HG03045 (cell line): ENCODE measurements around the gene GRIFIN.

Experiments
- ATAC-seq: cut with Tn5 transposase; IDR thresholded peaks from one replicate; pipeline ENCODE4 v1.9.1; 2021; ENCODE audit warnings: mild to moderate bottlenecking, moderate library complexity; ENCODE audit not compliant: unreplicated experiment

Gene GRIFIN

GRCh38 chr7:2513702-2514101 is 37.5 kb upstream of the GRIFIN start:
- no peak for ATAC-seq

DNA sequence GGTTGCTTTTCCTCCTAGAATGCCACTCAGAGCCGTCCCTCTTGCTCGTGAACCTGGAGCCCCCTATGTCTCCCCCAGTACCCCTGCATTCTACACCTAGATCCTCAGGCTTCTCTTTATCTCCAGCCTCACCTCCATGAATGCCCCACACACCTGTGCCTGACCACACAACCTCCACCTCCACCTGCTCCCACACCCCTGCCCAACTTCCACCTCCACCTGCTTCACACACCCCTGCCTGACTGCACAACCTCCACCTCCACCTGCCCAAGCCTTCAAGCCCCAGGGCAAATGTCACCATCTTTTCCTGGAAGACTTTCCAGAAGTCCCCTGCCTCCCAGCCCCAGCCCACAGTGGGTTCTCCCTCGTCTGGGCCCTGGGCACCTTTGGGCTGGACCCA is 36.5 kb upstream of the GRIFIN start:
- ATAC-seq = no peak

GRCh38 chr7:2512179-2512661 is 36.0 kb upstream of the GRIFIN start:
- no peak for ATAC-seq

- no peak for ATAC-seq
Observed at GRCh38 chr7:2511769-2512168, 35.6 kb upstream of the GRIFIN start.

DNA sequence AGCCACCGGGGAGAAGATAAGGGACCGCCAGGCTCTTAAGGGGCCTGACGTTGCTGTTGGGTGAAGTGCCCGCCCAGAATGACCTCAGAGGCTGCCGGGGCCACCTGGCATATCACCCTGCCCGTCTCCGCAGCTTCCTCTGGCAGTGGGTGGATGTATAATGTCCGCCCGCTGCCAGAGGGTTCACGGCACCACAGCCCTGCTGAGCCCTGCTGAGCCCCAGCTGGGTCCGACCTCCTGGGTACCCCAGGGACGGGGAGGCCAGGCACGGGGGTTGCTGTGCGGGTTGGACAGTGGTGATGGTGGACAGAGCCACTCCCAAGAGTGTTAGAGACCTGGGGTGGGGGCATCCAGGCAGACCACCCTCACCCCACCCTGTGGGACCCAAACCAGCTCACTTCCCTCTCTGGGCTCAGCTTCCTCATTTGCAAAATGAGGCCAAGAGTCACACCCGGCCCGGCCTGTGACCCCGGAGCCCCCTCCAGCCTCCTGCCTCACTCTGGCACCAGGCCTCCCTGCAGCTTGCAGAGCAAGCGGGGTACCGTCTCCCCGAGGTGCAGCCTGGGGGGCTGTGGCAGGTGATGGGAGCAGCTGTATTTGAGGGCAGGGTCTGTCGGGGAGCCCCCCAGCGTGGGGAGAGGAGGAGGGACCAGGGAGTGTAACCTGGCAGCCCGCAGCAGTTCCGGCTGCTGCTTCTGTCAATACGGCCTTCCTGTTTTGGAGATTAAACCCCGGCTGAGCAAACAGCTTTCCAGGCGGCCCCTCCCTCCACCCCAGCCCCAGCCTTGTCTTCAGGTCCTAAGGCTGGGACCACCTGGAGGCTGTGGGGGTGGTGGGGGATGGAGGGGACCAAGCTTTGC is 34.9 kb upstream of the GRIFIN start:
- ATAC-seq = no peak

GRCh38 chr7:2510130-2510776 is 34.1 kb upstream of the GRIFIN start:
- ATAC-seq = no peak

DNA sequence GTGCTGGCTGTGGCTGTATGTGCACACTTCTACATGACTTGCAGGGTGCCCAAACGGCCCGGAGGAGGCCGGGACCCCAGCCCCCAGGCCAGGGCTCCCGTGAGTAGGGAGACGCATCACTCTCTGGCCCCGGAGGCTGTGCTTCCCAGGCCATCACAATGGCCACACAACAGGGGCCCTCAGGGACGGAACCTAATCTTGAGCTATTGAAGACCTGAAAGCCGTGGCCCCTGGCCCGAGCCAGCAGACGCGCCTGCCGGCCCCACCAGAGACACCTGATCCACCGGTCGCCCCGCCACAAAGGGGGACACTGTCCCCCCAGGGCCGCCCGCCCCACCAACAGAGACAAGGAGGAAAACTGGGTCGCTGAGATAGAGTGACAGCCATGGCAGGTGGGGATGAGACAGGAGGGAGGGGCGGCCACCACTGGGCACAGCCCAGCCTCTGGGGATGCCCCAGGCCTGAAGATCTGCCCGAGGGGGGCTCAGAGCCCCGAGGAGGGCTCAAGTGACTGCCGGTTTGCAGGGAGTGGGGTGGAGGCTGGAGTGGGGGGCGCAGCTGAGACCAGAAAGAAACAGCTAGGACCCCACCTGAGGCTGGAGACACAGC is 33.2 kb upstream of the GRIFIN start:
- no peak for ATAC-seq

- no peak for ATAC-seq
Observed at GRCh38 chr7:2508327-2509215, 32.4 kb upstream of the GRIFIN start.

GRCh38 chr7:2507917-2508306 is 31.7 kb upstream of the GRIFIN start:
- no peak for ATAC-seq

GRCh38 chr7:2507208-2507916 is 31.2 kb upstream of the GRIFIN start:
- ATAC-seq = no peak

GRCh38 chr7:2505401-2505800 is 29.2 kb upstream of the GRIFIN start:
- ATAC-seq = no peak

DNA sequence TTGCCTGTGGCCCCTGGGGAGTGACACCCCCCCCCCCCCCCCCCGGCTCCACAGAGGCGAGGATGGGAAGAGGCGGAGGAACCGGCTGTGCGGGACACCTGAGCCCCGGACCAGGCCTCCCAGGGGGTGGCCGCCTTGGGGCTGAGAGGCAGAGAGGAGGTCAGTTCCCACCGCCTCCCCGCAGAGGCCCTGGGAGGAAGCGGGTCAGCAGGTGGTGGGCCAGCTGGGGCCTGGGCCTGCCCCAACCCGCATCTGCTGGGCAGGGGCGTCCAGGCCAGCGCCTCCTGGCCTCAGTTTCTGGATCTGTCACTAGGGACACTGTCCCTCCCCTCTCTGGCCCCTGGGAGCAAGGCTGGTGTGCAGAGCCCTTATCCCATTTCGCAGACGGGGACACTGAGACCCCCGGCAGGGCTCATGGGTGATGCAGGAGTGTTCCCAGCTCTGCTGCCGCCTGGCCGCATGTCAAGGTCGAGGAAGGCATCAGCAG is 28.7 kb upstream of the GRIFIN start:
- ATAC-seq = no peak

- no peak for ATAC-seq
Observed at GRCh38 chr7:2504128-2504888, 28.1 kb upstream of the GRIFIN start.

DNA sequence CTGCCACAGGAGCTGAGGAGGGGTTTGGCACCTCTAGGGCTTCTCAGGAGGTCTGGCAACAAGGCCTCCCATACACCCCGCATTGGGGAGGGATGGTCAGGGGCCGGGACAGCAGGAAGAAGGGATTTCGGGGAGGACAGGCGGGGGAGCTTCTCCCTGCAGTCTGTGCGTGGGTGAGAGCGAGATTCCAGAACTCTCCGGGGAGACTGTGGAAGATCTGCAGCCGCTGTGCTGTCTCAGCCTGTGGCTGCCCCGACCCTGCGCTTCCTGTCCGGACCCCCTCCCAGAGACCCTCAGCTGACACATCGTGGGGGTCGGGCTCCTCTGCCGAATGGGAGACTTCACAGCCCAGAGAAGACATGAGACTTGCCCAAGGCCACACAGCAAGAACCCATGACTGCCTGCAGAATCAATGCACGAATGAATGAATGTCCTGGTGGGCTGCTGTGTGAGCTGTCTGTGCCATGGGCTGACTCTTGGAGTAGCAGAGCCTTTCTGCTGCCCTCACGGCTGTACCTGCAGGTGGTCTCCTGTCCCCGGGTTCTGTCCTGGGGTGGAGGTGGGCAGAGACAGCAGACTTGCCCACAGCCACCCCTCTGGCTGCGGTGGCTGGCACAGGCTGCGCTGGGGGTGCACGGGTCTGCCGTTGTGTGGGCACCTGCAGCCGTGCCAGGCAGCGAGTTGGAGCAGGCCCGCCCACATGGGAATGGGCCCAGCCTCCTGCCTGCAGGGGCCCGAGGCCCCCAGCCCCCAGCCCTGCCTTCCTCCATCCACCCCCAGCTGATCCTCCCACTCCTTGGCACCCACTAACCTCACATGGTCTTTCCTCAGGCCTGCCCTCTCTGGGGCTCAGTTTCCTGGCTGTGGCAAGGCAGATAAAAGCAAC is 27.1 kb upstream of the GRIFIN start:
- no peak for ATAC-seq

DNA sequence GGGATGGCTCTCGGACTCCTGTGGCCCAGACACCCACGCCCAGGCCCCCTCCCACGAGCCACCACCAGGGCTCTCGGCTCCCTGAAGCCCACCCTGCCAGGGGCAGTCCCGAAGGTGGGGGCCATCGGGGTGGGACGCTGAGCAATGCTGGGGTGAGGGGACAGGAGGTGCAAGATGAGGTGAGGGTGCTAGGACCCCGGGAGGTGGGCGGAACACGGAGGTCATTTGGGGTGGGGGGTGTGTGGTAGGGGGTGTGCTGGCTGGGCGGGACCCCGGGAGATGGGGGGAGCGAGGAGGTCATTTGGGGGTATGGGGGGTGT is 26.4 kb upstream of the GRIFIN start:
- no peak for ATAC-seq

- ATAC-seq = no peak
Observed at GRCh38 chr7:2501947-2502646, 25.9 kb upstream of the GRIFIN start.

- ATAC-seq = no peak
Observed at GRCh38 chr7:2500701-2501100, 24.5 kb upstream of the GRIFIN start.
